HG03025 (cell line): ENCODE data around the gene WNT11.
"Not testable (repeated sequence)": the region's sequence is repeated elsewhere in the genome, so short reads cannot be mapped to it uniquely, and the experiment has no call there.

Experiments used
- ATAC-seq: cut with Tn5 transposase; IDR thresholded peaks from one replicate; pipeline ENCODE4 v1.9.1; 2021; ENCODE audit warnings: mild to moderate bottlenecking, moderate library complexity; ENCODE audit not compliant: unreplicated experiment, low FRiP score

Gene WNT11

DNA sequence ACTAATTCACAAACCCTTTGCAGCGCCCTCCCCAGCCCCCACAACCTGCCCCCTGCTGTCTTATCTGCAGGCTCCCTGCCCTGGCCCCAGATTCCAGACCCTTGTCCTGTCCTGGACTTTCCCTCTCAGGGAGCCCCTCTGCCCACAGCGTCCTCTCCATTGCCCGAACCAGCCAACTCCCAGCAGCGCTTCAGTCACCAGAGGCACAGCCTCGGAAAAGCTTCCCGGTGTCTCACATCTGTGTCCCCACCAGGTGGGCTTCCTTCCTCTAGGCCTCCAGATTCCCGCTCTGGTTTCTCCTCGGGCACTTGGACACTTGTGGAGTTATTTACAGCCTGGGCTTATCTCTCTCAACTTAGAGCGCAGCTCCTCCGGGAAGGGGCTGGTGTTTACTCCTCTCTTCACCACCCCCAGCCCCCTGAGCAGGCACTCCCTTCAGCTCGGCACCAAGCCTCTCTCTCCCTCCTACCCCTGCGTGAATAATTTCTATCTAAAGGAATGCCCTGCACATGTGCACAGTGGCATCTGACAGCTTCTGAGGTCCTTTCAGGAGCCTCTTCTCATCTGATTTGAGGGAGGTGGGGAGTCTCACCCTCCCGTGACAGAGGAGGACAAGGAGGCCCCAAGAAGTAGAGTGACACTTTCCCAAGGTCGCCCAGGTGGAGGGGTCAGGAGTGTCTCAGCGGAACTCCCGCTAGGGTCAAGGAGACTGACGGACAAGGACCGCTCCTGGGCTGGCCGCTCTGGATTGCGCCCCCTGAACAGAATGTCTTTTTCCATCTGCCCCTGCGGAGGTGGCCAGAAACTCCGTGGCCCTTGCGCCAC lies 838 bp downstream of the WNT11 start:
- no peak for ATAC-seq

DNA sequence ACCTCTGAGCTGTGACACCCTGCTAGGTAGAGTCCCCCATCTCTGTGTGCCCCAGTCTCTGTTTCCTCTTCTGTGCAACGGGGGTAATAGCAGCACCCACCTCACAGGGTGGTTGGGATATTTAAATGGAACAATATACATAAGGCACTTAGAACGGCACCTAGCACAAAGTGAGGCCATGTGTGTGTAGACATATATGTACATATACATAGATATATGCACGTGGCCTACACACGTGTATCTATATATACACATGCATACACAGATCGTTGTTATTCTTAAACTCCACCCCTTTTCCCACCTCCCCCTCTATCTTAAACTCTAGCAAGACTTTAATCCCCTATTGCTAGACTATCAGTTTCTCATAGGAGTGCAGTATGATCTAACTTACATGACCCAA lies 2.4 kb downstream of the WNT11 start:
- no peak for ATAC-seq

DNA sequence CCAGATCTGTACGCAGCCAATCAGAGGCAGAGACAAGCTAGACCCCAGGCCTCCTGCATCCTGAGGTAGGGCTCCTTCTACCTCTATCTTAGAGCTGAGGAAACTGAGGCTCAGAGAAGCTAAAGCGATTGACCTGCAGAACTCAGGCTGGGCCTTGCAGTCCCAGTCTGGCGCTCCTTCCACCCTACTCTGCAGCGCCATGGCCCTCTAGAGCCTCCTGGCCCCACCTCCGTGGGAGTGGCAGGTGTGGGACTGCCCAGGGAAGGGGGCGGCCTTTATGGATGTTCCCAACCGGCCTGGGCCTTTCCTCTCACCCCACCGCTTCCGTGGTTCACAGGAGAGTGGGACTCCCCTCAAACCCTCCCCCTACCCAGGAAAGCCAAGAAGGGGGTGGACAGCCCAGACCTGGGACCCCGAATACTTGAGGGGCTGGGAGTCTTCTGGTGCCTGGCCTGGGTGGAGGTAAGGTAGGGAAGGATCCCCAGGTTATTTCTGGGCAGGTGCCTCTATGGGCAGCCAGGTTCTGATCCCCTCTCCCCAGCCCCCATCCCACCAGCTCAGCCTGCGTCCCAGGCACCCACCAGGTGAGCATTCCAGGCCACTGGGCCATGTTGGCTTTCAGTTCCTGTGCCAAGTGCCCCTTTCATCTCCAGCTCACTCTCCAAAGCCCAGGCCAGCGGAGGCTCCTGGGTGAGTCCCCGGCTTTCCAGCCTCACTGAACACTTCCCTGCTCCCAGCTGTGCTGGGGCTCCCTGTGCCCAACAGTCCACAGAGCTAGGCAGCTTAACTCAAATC lies 3.0 kb downstream of the WNT11 start:
- no peak for ATAC-seq

DNA sequence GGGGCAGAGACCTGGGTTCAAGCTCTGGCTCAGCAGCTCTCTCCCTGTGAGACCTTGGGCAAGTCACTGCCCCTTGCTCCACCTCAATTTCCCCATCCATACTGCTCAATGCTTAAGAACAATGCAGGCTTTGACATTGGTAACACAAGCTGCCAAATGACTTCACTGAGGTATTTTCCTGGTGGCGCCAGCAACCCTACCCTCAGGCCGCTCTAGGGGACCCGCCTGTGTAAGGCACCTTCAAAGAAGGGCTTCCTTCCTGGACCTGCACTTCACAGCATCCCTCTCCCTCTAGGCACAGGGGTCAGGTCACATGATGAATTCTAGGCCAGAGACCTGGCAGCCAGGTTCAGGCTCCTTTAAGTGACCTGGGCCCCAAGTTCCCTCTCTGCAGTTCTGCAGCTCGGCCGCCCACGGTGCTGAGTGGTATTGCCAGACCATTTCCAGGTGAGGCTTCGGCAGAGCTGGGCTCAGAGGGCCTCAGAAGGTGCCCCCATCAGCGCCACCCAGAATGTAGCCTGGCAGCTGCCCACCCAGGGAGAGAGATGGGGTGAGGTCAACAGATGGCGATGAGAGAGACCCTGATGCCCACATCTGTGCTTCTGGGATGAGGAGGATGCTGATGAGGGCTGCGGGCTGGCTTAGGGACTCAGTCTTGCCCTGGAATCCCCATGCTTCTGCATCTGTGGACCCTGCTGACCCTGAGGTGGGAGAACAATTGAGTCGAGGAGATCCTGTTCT lies 4.5 kb downstream of the WNT11 start:
- no peak for ATAC-seq

DNA sequence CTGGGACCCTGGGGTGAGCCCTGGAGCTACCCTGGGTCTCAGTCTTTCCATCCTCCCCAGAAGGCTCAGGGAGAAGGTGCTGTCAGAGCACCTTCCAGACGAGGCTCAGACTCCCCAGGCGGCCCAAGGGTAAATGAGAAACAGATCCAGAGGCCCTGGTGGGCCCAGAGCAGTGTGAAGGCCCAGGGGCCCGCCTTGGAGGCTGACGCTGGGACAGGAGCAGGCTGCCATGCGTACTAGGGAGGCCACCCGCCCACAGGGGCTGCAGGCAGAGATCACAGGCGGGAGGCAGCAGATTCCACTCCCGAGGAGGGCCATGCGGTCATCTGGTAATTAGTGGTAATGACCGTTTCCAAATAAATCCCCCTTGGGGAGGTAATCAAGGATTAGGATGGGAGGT lies 5.2 kb downstream of the WNT11 start:
- no peak for ATAC-seq

DNA sequence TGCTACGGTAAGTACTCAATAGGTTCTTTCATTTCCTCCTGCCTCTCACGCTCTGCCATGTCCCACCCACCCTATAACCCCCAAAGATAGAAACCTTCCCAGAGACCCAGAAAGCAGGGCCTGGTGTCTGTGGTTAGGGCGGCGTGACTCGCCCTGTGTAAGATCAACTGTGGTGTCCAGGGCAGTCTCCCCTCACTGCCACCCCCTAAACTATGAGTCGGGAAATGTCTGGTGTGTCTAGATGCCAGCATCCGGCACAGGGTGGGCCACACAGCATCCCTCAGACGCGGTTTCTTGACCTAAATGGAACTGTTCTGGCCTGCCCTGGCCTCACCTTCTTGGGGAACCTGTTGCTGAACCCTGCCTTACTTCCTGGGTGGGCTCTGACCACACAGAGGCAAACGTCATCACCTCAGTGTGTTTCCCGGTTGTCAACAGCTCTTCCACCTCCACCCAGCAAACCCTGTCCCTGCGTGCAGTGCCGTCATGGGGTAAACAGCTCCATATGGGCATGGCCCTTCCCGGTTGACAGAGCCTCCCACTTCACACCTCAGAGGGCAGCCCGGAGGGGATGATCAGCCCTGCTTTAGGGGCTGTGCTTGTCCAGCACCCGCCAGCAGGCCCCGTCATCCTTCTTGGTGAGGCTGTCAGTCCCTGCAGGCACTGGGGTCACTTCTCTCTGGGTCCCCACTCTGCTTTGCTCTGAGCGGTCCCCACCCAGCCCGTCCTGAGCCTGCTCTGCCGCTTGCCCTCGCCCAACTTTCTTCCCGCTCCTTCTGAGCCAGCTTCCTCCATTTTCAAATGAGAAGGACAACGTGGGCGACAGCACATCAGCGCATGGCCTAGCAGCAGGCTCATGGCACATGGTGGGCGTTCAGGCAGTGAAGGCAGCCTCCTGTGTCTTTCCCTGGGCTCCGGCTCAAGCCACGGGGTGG lies 6.0 kb downstream of the WNT11 start:
- ATAC-seq = no peak

DNA sequence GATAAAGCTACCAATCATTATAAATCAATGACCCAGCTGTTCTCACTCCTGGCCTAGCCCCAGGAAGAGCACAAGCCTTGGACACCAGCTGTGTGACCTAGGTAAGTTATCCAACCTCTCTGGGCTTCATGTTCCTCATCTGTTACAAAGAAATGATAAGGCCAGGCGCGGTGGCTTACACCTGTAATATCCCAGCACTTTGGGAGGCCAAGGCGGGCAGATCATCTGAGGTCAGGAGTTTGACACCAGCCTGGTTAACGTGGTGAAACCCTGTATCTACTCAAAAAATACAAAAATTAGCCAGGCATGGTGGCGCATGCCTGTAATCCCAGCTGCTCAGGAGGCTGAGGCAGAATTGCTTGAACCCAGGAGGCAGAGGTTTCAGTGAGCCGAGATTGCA lies 7.6 kb downstream of the WNT11 start:
- ATAC-seq = not testable (repeated sequence)

DNA sequence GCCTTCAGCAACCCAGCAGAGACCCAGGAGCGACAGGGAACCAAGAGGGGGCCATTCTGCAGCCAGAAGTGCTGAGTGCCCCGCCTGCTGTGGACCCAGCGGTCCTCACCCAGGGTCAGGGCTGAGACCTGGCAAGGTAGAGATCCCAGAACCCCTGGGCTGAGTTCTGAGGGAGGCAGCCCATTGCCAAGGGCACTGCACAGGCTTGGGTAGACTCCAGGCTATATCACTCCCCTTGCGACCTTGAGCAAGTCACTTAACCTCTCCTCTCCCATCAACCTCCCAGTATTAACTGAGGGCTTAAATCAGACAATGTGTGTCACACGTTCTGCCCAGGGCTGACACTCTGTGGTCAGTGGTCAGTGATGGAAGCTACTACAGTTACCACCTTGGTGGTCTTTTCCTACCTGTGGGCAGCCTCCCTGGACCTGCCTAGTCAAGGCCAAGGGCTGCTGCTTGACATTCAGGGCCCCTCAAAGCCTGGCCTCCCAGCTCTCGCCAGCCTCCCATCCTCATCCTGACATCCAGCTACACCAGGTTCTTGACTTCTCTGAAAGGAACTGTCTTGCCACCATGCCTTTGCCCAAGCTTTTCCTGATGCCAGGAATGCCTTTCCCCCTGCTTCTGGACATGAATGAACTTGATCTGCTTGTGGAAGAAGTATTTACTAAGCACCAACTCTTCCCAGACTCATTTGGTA lies 8.2 kb downstream of the WNT11 start:
- no peak for ATAC-seq

DNA sequence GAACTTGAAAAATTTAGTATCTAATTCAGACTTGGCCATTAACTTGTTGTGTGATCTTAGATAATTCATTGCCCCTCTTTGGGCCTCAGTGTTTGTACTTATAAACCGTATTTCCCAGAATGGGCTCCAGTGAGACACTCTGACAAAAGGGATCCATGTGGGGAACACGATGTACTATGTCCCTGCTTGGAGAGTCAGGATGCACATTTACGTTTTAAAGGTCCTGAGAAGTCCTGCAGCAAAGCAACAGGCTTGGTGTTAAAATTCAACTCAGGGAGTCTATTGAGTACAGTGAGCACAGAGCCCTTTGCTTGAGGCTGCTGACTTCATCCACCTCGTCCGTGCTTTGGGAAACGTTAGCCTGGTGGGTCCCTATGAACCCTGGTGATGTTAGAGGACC lies 9.0 kb downstream of the WNT11 start:
- no peak for ATAC-seq

DNA sequence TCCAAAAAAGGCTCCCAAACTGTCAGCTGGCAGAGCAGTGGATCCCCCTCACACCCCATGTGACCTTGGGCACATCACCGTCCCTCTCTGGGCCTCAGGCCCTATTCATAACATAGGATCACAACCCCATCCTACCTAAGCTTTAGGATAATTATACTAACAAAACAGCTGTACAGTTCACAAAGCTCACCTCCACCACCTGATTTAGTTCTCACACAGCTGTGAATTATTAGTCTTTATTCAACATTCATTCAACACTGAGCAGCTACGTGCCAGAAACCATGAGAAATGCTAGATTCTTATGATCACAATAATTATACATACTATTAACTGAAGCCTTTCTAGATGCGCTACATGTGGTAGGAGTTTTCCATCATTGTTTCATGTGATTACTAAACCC lies 9.5 kb downstream of the WNT11 start:
- ATAC-seq = no peak

DNA sequence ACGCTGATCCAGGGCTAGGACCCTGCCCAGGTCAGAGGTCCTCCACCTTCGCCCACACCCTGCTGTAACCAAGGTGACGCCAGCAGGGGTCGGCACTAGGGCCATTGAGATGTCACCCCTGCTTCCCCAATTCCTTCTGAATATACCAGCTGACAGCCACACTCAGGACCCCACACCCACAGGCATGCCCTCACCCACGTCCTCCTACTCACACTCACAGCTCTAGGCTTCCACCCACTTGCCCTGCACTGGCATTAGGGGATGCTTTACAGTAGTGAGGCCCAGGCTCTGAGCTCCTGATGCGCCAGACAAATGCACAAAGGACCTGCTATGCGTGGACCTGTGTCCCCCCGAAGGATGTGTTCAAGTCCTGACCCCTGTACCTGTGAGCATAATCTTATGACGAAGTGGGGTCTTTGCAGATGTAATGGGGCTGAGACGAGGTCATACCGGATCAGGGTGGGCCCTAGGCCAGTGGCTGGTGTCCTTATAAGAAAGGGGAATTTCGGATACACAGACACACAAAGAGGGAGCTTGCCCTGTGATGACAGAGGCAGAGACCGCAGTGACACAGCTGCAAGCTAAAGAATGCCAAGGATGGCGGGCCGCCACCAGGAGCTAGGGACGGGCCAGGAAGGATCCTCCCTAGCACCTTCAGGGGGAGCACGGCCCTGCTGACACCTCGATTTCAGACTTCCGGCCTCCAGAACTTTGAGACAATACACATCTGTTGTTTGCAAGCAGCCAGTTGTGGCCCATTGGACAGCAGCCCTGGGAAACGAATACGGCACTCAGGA lies 11.2 kb downstream of the WNT11 start:
- no peak for ATAC-seq

DNA sequence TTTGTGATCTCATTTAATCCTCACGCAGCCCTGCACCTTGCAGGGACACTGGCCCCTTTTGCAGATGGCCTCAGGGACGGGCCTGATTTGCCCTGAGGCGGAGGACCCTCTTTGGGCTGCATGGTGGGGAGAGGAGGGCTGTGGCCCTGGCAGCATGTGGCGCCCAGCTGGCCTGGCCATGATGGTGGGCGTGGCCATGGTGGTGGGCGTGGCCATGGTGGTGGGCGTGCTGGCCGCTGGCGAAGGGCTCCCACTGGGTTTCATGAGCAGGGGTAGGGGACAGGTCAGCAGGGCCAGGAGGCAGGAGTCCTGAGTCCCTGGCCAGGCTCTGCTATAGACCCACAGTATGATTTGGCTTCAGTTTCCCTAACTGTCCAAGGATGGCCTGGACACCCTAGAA lies 13.1 kb downstream of the WNT11 start:
- ATAC-seq = no peak

DNA sequence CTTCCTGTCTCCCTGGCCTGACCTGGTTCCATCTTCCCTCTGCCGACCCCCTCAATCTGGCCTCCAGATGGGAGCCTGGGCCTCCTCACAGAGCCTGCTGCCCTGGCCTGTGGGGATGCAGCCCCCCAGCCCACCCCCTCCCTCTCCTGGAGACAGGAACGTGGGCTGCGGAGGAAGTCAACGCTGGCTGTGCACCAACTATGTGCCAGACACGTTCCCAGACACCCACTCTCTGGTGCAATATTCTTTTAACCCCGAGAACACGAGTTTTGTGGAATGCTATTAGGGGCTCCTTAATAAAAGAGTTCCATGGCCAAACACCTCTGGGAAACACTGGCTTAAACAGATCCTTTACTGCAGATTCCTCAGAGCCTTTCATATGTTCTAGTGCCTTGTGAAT lies 15.9 kb downstream of the WNT11 start:
- ATAC-seq = no peak

DNA sequence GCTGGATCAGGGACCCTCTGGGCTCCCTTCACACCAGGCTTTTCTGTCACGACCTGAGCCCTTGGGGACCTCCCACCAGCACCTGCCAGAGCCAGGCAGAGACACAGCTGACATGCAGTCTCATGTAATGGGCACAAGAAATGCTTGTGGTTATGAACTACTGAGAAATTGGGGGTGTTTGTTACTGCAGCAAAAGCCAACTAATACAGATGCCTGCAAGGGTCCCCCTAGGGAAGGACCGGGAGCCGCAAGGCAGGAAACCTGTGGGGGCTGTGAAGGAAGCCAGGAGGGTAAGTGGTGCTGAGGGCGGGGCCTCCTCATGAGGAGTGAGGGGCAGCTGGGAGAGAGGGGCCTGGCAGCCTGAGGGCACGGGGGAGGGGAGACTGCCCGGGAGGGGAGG lies 16.6 kb downstream of the WNT11 start:
- no peak for ATAC-seq

DNA sequence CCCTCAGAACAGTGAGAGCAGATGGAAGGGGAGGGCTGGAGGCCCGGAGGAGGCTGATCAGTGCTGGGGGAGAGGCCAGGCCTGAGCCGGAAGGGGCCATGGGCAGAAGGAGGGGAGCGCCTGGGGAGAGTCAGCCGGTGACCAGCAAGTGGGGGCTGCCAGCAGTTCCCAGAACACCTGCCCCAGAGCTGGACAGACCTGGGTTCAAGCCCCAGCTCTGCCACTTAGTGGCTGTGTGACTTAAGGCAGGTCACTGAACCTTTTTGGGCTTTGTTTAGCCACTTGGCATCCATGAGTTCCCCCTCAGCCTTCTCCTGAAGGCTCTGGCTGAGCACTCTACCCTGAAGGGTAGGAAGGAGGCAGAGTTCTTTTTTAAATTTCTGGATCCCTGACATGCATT lies 17.4 kb downstream of the WNT11 start:
- ATAC-seq = no peak

DNA sequence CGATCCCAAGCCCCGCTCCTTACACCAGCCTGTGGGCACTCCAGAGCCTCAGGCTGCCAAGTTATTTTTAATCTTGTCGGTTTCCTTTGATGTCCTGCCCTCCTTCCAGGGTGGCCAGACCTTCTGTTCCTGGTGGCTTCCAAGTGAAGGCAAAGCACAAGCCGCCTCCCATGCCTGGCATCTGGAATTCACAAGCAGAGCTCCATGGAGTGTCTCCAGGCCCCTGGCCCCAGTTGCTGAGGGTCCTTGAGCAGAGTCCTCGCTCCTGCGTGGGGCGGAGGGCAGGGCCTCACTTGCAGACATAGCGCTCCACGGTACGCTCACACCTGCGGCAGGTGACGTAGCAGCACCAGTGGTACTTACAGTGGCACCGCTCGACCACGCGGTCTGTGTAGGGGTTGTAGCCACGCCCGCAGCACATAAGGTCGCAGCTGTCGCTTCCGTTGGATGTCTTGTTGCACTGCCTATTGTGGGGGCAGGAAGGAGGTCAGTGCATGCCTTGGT lies 19.5 kb downstream of the WNT11 start:
- no peak for ATAC-seq

DNA sequence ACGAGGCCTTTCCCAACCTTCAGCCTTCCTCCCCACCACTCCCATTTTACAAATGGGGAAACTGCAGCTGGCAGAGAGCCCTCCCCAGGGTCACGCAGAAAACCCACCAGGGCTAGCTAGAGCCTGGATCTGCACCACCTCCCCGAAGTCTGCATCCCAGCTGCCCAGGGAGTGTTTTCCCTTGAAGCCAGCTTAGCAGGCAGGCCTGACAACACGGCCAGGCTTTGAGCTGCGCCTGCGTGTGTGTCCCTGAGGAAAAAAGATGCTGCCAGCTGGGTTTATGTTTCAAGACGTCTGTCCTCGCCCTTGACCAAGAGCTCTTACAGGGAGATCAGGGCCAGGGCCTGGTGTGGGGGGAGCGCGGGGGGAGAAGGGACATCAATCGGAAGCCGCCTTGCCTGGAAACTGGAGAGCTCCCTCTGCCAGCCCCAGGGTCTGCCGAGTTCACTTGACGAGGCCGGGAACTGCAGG lies 20.3 kb downstream of the WNT11 start:
- ATAC-seq = no peak

DNA sequence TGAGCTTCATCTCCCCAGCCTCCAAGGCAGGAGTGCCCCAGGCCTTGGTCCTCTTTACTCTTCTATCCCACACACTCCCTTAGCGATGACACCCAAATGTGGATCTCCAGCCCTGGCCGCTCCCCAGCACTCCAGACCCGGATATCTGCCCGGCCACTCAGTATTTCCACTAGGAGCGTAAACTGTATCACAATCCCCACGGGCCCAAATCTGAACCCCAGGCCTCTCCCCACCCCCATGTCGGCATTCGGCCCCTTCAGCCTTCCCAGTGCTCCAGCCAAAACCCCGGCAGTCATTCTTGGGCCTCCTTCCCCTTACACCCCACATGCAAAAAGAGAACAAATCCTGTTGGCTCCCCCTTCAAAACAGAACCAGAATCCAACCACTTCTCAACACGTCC lies 20.8 kb downstream of the WNT11 start:
- no peak for ATAC-seq
